ENCODE results near the gene TNFRSF19.

The TNFRSF19 gene

DNA sequence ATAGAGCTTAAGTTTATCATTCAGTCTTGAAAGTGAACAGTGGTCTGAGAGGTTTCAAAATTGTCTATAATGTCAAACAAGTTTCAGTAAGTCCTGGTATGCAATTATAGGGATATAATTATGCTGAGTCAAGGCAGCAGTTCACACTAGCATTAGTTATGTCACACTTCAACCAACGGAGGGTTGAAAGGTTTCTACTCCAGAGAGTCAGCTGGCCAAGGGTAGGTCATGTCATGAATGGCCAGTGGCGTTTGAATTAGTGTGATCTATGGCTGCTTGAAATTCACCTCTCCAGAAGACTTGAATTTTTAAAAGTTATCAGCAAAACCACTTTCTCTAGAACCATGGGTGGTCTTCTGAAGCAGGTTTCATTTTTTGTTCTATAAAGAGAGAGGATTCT lies 108.6 kb downstream of the TNFRSF19 start:
- Histone ChIP-seq H3K27ac (no peak overlapping the region), H3K9me3 (replicated peaks in 1 of 11) (peaks cover 10 to 30% (median 25%) of the 10 kb centered on the region in 11 experiments), H4K20me1 (no peaks in the 10 kb centered on the region), H3K9ac (no peak overlapping the region), H3K36me3 (no peaks in the 10 kb centered on the region), H3K4me3 (no peak overlapping the region), H3K4me2 (no peak overlapping the region), H3K27me3 (no peaks in the 10 kb centered on the region), H3K4me1 (no peaks in the 10 kb centered on the region)
- TF ChIP-seq Cebpa-rat (IDR thresholded peaks at IDR 0.05): no peak

DNA sequence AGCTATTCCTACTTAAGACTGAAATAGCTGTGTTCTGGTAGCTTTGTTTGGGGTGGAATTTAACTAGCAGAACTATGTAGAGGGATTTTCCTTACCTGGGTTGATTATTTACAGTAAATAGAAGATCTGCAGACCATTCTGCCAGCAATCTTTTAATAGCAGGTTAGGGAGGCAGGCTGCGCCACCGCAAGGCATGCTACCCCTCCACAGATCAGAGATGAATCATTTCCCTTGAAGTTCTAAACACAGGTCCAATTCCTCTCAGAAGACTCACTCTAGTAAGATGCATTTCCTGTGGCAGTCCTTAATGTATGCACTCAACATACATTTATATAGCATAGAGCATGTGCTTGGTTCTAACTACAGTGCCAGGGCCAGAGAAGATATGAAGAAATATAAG lies 109.0 kb downstream of the TNFRSF19 start:
- no peak for TF ChIP-seq Cebpa-rat (IDR thresholded peaks at IDR 0.05)
- H4K20me1 ChIP-seq: no peaks in the 10 kb centered on the region
- no peak overlapping the region for H3K4me3 ChIP-seq
- no peak overlapping the region for H3K27ac ChIP-seq
- H3K4me2 ChIP-seq: no peak overlapping the region
- H3K27me3 ChIP-seq: no peaks in the 10 kb centered on the region
- H3K36me3 ChIP-seq: no peaks in the 10 kb centered on the region
- H3K4me1 ChIP-seq: no peaks in the 10 kb centered on the region
- H3K9ac ChIP-seq: no peak overlapping the region
- H3K9me3 ChIP-seq (replicated peaks in 1 of 11): peaks cover 15 to 35% (median 29%) of the 10 kb centered on the region in 11 experiments

DNA sequence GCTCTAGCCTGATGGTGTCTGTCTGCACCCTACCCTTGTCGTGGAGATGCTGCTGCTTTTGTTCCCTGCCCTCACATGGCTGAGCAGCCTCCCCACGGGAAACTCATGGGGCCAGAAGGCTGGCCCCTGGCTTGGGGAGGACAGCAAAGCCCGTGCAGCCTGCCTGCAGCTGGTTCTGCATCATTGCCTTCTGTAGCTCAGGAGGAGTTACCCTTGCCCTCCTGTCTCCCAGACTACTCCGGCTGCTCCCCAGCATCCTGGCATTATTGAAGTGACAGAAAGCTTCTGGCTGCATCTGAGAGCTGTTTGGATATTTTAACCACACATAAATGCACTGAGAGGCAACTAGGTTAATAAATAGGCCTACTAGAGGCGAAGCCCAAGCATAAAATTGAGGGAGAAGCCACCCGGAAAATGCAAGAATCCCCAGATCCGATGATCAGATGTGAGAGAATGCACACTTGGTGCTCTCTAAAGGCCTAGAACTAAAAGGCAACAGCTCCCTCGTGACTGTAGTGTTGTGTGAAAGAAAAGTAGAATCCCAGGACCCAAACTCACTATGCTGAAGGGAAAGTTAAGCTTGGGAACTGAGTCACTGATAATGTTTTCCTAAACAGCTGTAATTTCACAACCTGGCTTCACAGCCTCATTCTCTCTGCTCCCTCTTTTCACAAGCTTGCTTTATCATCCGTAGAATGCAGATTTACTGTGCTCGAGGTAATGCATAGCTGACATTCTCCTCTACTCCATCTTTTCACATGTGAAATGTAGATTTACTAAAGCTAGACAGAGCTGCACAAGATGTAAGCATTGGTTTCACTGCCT lies 110.8 kb downstream of the TNFRSF19 start:
- Histone ChIP-seq H3K9me3 (replicated peaks in 1 of 11) (peaks cover 33 to 53% (median 47%) of the 10 kb centered on the region in 11 experiments), H3K27me3 (no peaks in the 10 kb centered on the region), H3K9ac (no peak overlapping the region), H3K27ac (no peak overlapping the region), H3K36me3 (no peaks in the 10 kb centered on the region), H4K20me1 (no peaks in the 10 kb centered on the region), H3K4me2 (no peak overlapping the region), H3K4me1 (no peaks in the 10 kb centered on the region), H3K4me3 (no peak overlapping the region)
- no peak for TF ChIP-seq Cebpa-rat (IDR thresholded peaks at IDR 0.05)

- Histone ChIP-seq H3K4me2 (no peak overlapping the region), H3K27ac (no peak overlapping the region), H4K20me1 (no peaks in the 10 kb centered on the region), H3K36me3 (no peaks in the 10 kb centered on the region), H3K9ac (no peak overlapping the region), H3K4me1 (no peaks in the 10 kb centered on the region), H3K9me3 (replicated peaks in 1 of 11) (peaks cover 28 to 50% (median 38%) of the 10 kb centered on the region in 11 experiments), H3K4me3 (no peak overlapping the region), H3K27me3 (no peaks in the 10 kb centered on the region)
- no peak for TF ChIP-seq Cebpa-rat (IDR thresholded peaks at IDR 0.05)
Measured at GRCh38 chr13:23683084-23683483, 112.9 kb downstream of the TNFRSF19 start.

- H3K27ac ChIP-seq: no peak overlapping the region
- no peak for TF ChIP-seq Cebpa-rat (IDR thresholded peaks at IDR 0.05)
- no peaks in the 10 kb centered on the region for H3K4me1 ChIP-seq
- H3K4me2 ChIP-seq: no peak overlapping the region
- no peak overlapping the region for H3K4me3 ChIP-seq
- no peaks in the 10 kb centered on the region for H4K20me1 ChIP-seq
- peaks cover 28 to 46% (median 38%) of the 10 kb centered on the region in 11 experiments for H3K9me3 ChIP-seq (replicated peaks in 1 of 11)
- H3K9ac ChIP-seq: no peak overlapping the region
- H3K36me3 ChIP-seq: no peaks in the 10 kb centered on the region
- H3K27me3 ChIP-seq: no peaks in the 10 kb centered on the region
Measured at GRCh38 chr13:23684647-23685046, 114.4 kb downstream of the TNFRSF19 start.

DNA sequence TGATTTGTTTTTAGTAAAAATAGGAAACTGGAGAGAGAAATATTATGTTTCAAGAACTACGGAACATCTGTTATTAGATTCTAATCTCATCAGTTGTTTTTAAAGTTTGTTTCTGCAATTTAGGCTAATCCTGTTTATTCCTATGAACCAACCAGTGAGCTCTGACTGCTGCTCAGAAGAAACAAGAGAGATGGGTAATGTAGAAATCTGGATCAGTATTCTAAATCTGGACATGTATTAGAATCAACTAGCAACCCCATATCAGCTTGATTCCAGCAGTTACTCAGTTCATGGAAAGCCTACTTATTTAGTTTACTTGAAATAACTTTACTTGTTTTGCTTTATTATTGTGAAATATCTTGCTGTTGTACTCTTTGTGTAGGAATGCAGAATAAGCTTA lies 115.2 kb downstream of the TNFRSF19 start:
- Histone ChIP-seq H3K9me3 (replicated peaks in 1 of 11) (peaks cover 28 to 46% (median 38%) of the 10 kb centered on the region in 11 experiments), H3K9ac (no peak overlapping the region), H4K20me1 (no peaks in the 10 kb centered on the region)

DNA sequence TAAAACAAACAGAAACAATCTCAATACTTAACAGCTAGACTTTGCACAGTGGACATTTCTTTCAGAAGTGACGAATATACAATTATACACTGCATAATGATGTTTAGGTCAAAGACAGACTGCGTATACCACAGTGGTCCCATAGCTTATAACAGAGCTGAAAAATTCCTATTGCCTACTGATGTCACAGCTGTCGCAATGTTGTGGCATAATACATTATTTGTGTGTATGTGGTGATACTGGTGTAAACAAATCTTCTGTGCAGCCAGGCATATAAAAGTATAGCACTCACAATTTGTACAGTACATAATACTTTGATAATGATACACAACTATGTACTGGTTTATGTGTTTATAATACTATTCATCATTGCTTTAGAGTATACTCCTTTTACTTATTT lies 116.7 kb downstream of the TNFRSF19 start:
- Histone ChIP-seq H3K4me2 (no peak overlapping the region), H3K4me3 (no peak overlapping the region), H4K20me1 (no peaks in the 10 kb centered on the region), H3K27me3 (no peaks in the 10 kb centered on the region), H3K36me3 (no peaks in the 10 kb centered on the region), H3K9ac (no peak overlapping the region), H3K4me1 (no peaks in the 10 kb centered on the region), H3K27ac (no peak overlapping the region), H3K9me3 (replicated peaks in 1 of 11) (peaks cover 28 to 46% (median 38%) of the 10 kb centered on the region in 11 experiments)
- no peak for TF ChIP-seq Cebpa-rat (IDR thresholded peaks at IDR 0.05)

More for the DNA sequence above, 115.2 kb downstream of the TNFRSF19 start:
- no peaks in the 10 kb centered on the region for H3K36me3 ChIP-seq
- TF ChIP-seq Cebpa-rat (IDR thresholded peaks at IDR 0.05): 0 out of 22 replicates have a peak, but pooled peaks of 1 of the 11 experiments have one; percentile 22
- no peak overlapping the region for H3K27ac ChIP-seq
- H3K4me3 ChIP-seq: no peak overlapping the region
- H3K4me1 ChIP-seq: no peaks in the 10 kb centered on the region
- H3K4me2 ChIP-seq: no peak overlapping the region
- H3K27me3 ChIP-seq: no peaks in the 10 kb centered on the region

- no peak overlapping the region for H3K27ac ChIP-seq
Measured at GRCh38 chr13:23687614-23688013, 117.4 kb downstream of the TNFRSF19 start.

DNA sequence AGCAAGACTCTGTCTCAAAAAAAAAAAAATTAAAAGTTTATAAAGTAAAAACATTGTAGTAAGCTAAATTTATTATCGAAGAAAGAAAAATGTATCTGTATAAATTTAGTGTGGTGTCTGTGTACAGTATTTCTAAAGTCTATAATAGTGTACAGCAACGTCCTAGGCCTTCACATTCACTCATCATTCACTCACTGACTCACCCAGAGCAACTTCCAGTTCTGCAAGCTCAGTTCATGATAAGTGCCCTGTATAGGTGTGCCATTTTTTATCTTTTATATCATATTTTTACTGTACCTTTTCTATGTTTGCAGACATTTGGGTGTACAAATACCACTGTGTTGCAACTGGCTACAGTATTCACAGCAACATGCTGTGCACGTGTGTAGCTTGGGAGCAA lies 118.1 kb downstream of the TNFRSF19 start:
- TF ChIP-seq Cebpa-rat (IDR thresholded peaks at IDR 0.05): no peak
- Histone ChIP-seq H3K4me1 (no peaks in the 10 kb centered on the region), H3K4me2 (no peak overlapping the region), H3K27me3 (no peaks in the 10 kb centered on the region), H3K27ac (no peak overlapping the region), H3K36me3 (no peaks in the 10 kb centered on the region), H3K9me3 (replicated peaks in 1 of 11) (peaks cover 26 to 34% (median 31%) of the 10 kb centered on the region in 11 experiments), H4K20me1 (no peaks in the 10 kb centered on the region), H3K4me3 (no peak overlapping the region), H3K9ac (no peak overlapping the region)

More at GRCh38 chr13:23687614-23688013, 117.4 kb downstream of the TNFRSF19 start:
- no peaks in the 10 kb centered on the region for H4K20me1 ChIP-seq
- no peaks in the 10 kb centered on the region for H3K27me3 ChIP-seq
- H3K9ac ChIP-seq: no peak overlapping the region
- TF ChIP-seq Cebpa-rat (IDR thresholded peaks at IDR 0.05): no peak
- no peak overlapping the region for H3K4me2 ChIP-seq
- H3K36me3 ChIP-seq: no peaks in the 10 kb centered on the region
- H3K4me3 ChIP-seq: no peak overlapping the region
- H3K4me1 ChIP-seq: no peaks in the 10 kb centered on the region
- peaks cover 28 to 42% (median 36%) of the 10 kb centered on the region in 11 experiments for H3K9me3 ChIP-seq (replicated peaks in 1 of 11)

DNA sequence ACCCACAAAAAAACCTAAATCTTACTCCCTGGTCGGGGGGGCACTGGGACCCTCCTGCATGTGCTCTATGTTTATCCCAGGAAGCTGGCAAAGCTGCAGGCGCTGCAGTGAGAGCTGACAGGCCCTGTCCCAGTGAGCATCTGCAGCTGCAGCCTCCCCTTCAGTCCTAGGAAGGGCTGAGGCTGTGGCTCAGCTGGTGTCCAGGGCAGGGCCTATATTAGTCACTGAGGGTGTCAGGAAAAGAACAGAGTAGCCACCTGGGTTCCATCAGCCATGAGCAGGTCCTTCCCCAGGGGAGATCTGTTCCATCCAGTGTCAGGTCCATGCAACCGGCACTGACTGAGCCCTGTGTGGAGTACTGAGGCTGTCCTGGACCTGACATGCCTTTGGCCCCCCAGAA lies 120.5 kb downstream of the TNFRSF19 start:
- TF ChIP-seq Cebpa-rat (IDR thresholded peaks at IDR 0.05): no peak
- H3K27me3 ChIP-seq: no peaks in the 10 kb centered on the region
- no peaks in the 10 kb centered on the region for H4K20me1 ChIP-seq
- no peak overlapping the region for H3K9ac ChIP-seq
- no peaks in the 10 kb centered on the region for H3K36me3 ChIP-seq
- H3K4me2 ChIP-seq: no peak overlapping the region
- no peak overlapping the region for H3K27ac ChIP-seq
- H3K4me1 ChIP-seq: peaks cover 4 to 9% (median 7%) of the 10 kb centered on the region in 10 experiments
- H3K9me3 ChIP-seq (replicated peaks in 1 of 11): peaks cover 2 to 11% (median 8%) of the 10 kb centered on the region in 11 experiments; a peak in 15 of 22 replicates
- H3K4me3 ChIP-seq: no peak overlapping the region
